WI38 (cell line): Measurements from ENCODE around the gene STRIT1.

Experiments
- H3K4me3 ChIP-seq: 2 replicates; pipeline ENCODE4 v1.5.1; 2011; ENCODE audit warnings: low read depth, mild to moderate bottlenecking, control low read depth, low read length
- CTCF ChIP-seq: IDR thresholded peaks from 2 replicates; pipeline ENCODE4 v1.5.1; 2012; ENCODE audit warnings: low read depth, mild to moderate bottlenecking, control low read depth, low read length

The STRIT1 gene

GRCh38 chr3:155248531-155249187 lies 44.8 kb downstream of the STRIT1 start:
- no peak for TF ChIP-seq CTCF
- H3K4me3 ChIP-seq, result no peak overlapping the region

GRCh38 chr3:155244699-155245098 lies 48.8 kb downstream of the STRIT1 start:
- no peak overlapping the region for H3K4me3 ChIP-seq
- no peak for TF ChIP-seq CTCF

GRCh38 chr3:155244216-155244615 lies 49.3 kb downstream of the STRIT1 start:
- no peak overlapping the region for H3K4me3 ChIP-seq
- no peak for TF ChIP-seq CTCF

- TF ChIP-seq CTCF, result no peak
- H3K4me3 ChIP-seq, result no peak overlapping the region
Measured at GRCh38 chr3:155243512-155243921, 50.0 kb downstream of the STRIT1 start.

- no peak for TF ChIP-seq CTCF
- H3K4me3 ChIP-seq, result no peak overlapping the region
Measured at GRCh38 chr3:155242342-155242741, 51.1 kb downstream of the STRIT1 start.

GRCh38 chr3:155241579-155241978 lies 51.9 kb downstream of the STRIT1 start:
- no peak for TF ChIP-seq CTCF
- H3K4me3 ChIP-seq, result no peak overlapping the region
